Left renal pelvis (tissue), 4 donors: ENCODE measurements around the gene PCBP3. TPM values are rescaled to one million over a fixed set of nuclear protein-coding genes. Genes with fewer than 3 reads are reported as not detected.

Experiments used
- DNase-seq, 4 donors: peaks; one replicate each; pipeline ENCODE4 v3.0.0-alpha.2; 2013; ENCODE audit warnings: low read depth in 4 of 4, low spot score in 3 of 4
- polyA plus RNA-seq, 4 donors: library from polyadenylated mRNA; unstranded; fragments of 120-200 nt; gene quantifications; one replicate each; pipeline ENCODE4 v1.2.1, GENCODE V29; 2013; ENCODE audit not compliant: insufficient read length in 4 of 4

The PCBP3 gene
- polyA plus RNA-seq, 4 donors, result 1.3 to 2.2 (median 1.8) TPM

DNA sequence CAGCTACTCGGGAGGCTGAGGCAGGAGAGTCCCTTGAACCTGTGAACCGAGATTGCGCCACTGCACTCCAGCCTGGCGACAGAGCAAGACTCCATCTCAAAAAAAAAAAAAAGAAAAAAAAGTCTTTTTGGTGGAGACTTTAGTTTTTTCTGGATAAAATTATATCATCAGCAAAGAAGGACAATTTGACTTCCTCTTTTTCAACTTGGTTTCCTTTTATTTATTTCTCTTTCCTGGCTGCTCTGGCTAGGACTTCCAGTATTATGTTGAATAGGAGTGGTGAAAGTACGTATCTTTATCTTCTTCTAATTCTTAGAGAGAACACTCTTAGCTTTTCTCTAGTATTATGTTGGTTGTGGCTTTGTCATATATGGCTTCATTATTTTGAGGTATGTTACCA lies 130.8 kb downstream of the PCBP3 start:
- DNase-seq, result no peak

DNA sequence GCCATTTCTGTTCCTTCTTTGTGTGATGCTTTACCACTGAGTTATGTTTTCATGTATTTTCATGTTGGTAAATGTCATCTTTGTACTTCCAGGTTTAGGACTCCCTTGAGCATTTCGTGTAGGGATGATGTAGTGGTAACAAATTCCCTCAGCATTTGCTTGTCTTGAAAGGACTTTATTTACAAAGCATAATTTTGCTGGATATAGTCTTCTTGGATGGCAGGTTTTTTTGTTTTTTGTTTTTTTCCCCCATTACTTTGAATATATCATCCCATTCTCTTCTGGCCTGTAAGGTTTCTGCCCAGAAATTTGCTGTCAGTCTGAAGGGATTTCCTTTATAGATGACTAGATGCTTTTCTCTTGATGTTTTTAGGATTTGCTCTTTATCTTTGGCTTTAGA lies 133.4 kb downstream of the PCBP3 start:
- DNase-seq, result no peak

DNA sequence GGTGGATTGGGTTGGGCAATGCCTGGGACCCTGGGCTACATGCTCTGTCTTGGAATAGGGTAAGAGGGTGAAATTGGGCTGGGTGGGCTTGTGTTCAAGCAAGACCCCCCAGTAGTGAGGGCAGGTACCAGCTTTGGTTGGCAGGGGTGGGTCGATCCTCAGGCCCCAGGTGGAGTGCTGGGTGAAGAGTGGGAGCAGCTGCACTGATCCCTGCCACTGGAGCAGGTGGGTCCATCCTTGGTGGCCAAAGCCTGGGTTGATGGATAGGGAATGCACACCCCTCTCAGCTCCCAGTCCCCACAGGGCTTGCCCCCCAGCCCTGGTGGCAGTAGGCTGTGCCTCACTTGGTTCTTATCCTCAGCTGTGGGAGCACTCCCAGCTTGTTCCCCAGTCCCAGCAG lies 135.2 kb downstream of the PCBP3 start:
- no peak for DNase-seq

DNA sequence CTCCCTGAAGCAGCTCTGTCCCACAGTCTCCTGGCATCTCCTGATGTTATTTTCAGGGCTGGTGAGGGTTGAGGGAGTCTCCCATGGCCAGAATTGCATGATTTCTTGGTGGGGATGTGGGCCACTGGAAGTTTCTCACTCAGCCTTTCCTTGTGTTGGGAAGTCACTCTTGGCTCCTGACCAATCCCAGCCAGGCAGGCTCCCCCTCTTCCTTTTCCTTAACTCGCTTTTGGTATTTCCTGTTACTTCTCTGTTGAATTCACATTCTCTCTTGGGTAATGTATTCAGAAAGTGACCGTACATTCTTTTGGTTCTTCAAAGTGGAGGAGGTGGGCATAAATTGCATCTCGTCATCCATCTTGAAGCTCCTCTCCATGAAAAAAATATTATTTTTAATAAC lies 135.7 kb downstream of the PCBP3 start:
- DNase-seq, result no peak

DNA sequence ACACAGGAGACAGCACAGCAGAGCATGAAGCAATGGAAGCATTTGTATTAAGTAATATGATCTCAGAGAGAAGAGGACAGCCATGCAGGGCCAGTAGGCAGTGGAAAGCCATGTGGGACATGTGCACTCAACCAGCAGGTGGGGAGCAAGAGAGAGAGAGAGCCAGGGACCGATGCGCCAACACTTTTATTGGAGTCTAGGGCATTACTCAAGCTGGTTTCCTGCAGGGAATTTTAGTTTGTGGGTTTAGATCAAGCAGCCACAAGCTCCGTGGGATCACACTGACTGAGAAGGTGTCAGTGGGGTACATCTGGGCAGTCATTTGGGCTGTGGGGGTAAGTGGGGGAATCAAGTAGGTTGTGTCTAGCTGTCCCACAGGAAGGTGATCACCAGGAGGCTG lies 137.1 kb downstream of the PCBP3 start:
- no peak for DNase-seq

DNA sequence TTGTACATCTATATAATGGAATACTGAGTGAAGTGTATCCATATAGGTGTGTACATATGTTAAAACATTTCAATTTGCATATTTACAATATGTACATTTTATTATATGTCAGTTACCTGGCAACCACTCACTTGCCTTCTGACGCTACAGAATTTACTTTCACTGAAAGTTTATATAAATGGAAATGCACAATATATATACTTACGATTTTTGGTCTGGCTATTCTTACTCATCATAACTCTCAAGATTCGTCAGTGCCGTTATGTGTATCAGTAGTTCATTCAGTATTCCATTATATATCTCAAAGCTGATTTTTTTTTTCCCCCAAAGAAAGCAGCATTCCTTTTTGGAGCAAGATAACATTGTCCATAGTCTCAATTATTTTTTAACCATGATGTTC lies 138.2 kb downstream of the PCBP3 start:
- DNase-seq, result no peak

DNA sequence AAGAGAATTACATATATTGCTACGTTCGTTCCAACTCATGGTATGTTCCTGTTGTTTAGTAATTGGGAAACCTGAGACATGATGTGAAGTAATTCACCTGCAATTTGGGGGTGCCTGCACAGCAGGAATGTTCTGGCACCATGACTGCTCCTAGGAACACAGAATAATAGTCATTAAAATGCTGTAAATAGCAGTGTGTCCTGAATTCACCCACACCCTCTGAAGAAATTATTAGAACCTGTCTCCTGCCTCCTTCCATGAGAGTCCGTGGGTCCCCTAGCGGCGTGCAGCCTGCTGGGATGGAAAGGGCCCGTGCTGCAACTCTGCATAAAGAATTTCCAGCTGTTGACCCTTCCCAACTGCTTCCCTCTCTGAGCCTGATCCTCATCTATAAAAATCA lies 143.1 kb downstream of the PCBP3 start:
- DNase-seq, result no peak

DNA sequence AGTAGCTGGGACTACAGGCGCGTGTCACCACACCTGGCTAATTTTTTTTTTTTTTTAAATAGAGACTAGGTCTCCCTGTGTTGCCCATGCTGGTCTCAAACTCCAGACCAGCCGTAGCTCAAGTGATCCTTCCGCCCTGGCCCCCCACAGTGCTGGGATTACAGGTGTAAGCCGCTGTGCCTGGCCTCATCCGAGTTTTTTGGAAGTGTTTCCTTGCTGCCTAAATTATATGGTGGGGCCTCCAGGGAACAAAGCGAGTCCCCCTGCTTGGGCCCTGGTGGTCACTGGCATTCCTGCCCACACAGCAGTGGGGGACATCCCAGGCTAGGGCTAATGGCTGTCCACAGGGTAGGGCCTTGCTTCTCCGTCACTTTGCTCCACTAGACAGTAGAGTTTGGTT lies 143.8 kb downstream of the PCBP3 start:
- no peak for DNase-seq

DNA sequence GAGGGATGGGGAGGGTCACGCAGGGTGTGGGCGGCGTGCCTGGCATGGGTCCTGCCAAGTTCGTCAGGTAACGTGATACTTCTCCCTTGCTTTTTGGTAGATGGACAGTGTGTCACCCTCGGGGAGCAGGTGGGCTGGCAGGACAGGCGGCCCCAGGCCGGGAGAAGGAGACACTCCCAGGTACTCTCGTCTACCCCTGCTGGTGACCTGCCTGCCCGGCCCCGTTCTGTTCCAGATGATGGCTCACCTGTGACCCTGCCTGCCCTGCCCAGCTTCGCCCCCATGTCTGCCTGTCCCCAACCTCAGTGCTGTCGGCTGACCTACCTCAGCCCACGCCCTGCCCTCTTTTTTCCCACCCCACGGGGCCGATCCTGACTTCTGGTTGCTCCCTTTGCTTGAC lies 144.7 kb downstream of the PCBP3 start:
- no peak for DNase-seq

DNA sequence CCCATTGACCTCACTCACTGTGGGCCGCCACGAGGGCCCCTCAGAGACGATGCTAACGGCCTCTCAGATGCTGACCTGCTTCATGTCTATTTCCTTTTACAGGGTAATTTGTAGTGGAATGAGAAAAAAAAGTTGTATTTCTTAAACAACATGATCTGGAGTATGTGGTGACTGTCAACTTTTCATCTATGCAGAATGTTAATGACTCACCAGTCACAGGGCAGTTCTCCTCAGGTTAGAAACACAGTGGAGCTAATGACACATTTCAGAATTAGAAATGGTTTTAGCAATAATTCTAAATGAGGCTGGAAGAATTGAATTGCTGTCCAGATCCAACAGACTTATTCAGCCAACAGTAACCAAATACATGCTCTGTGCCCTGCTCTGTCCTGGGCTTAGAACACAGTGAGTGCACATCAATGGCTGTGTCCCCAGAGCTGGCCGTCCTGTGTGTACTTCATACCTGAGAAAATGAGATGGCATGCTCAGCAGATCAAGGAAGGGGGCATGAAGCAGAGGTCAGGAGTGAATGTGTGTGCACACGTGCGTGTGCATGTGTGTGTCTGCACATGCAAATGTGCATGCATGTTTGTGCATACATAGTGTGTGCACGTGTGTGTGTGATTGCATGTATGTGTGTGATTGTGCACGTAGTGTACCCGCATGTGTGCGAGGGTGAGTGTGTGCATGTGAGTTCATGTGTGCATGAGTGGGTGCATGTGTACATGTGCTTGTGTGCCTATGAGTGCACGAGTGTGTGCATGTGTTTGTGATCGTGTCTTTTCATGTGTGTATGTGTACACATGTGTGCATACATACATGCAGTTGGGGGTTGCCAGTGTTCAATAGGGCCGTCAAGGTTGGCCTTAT lies 145.3 kb downstream of the PCBP3 start:
- DNase-seq, result no peak

DNA sequence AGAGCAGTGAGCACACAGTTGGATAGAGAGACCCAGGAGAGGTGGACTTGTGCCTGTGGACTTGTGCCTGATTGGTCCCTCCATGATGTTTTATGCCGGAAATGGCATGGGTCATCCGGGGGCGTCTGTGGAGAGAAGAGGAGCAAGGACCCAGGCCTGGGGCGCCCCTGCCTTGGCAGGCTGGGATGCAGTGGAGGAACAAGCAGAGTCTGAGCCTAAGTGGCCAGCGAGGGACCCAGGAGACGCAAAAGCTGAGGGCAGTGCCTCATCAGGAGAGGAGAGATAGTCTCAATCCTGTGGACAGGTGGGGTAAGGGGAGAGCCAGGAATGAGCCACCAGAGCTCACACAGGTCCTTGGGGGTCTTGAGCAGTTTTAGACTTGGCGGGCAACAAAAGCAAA lies 146.9 kb downstream of the PCBP3 start:
- DNase-seq, result no peak

DNA sequence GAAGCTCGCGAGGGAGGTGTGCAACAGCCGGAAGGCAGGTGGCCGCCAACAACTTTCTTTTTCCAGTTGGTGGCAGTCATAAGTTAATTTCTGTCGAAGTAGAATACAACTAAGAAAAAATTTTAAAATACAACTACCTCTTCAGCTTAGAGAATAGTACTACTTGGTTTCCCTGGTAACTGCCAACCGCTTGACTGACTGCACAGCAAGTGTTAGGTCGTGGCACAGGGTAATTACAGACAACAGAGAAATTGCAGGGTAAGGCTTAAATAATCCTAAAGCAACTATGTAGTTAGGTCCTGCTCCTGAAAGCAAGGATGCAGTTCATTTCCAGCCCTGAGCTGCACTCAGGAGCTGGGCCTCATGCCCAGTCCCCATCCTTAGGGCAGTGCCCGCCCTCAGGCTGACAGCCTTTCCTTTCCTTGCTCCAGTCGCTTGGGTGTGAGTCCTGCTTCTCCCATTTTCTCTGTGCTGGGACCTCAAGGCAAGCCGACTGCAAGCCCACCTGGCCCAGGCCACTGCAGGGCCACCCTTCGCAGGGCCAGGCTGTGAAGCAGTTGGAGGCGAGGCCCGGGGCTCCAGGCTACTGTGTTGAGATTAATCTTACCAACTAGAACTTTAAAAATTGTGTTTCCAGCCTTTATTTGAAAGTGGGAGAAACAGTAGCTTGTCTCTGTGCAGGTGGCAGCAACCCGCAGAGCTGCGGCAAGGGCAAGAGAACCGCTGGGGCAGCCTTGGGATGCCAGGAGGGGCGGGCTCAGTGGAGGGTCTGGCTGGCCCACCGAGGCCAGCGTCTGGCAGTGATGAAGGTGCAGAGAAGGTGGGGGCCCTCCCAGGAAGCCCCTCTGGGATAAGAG lies 148.3 kb downstream of the PCBP3 start:
- DNase-seq, result no peak

DNA sequence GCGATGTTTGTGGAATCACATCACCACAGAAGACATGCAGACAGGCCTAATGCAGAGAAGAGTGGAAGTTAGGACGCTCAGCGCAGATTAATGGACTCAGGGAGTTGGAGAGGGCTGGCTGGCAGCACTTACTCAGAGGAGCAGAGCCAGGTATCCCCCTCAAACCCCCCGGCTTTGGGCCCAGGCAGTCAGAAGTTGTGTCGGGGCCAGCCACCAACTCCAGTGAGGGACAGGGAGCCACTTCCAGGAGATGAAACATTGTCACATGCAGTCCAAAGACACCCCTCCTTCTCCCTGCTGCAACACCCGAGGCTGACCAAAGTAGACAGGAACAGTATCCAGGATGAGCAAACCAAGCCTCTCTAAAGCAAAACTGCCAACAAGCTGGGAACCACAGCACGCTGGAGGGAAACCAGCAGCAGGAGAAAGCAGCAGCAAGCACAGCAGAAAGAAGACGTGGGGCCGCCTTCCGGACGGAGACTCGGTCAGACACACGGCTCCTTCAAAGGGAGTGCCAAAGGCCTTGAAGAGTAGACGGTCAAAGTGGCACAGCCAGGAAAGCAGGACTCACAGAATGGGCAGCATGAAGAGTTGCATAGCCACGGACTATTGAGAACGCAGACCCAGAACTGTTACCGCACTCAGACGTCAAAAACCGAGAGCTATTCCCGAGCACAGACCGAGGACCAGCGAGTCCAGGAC lies 149.3 kb downstream of the PCBP3 start:
- no peak for DNase-seq

DNA sequence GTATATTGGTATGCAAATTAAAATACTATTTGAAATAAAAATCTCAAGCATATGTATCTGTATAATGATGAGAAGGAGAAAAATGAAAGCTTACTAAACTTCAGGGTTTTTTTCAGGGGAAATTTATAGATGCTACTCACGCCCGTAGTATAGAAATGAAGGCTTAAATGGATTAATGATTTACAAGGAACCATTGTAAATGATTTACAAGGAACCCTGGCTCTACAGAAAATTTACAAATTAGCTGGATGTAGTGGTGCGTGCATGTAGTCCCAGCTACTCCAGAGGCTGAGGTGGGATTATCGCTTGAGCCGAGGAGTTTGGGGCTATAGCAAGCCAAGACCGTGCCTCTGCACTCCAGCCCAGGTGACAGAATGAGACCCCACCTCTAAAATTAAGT lies 150.5 kb downstream of the PCBP3 start:
- DNase-seq, result peak; percentile 31 to 62 (median 52)

DNA sequence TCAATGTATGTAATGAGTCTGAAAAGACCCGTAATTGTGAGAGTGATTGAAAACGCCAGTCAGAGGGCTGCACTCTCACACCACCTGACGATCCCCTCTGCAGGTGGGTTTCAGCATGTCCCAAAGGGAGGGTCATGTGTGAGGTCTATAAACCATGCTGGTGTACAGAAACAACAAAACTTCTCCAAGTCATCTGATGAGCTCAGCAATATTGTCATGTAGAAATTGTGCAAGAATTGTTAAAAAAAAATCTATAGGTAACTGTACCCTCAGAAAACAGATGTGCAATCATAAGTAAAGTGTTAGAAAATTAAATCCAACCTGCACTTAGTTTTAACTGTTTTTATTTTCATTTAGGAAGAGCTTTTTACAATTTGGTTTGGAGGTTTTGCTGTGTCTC lies 152.5 kb downstream of the PCBP3 start:
- no peak for DNase-seq

DNA sequence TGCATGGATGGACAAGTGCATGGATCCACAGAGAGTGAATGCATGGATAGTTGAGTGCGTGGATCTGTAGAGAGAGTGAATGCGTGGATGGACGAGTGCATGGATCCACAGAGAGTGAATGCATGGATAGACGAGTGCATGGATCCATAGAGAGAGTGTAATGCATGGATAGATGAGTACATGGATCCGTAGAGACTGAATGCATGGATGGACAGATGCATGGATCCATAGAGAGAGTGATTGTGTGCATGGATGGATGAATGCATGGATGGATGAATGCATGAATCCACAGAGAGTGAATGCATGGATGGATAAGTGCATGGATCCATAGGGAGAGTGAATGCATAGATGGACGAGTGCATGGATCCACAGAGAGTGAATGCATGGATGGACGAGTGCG lies 153.8 kb downstream of the PCBP3 start:
- no peak for DNase-seq

DNA sequence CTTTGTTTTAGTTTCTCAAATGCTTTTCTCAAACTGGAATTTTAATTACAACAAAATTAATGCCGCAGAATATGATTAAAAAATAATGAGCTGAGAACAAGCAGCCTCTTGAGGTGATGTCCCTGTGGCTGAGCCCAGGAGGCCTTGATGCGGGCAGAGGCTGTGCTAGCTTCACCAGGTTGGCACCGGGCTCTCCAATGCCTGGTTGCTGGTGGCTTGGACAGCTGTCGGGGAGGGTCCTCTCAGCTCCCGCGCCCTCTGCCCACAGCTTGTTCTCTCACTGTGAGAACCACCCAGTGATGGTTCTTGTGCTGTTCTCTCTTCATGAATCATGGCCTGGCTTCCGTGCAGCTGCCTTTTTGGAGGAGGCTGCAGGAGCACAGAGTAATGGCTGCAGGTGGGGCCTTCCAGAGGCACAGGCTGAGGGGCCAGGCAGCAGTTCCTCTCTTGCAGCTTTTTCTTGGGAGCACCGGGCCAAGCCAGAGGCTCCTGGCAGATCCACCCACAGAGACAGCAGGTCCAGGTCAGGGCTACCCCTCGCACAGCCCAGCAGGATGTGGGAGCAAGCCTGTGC lies 156.3 kb downstream of the PCBP3 start:
- no peak for DNase-seq

DNA sequence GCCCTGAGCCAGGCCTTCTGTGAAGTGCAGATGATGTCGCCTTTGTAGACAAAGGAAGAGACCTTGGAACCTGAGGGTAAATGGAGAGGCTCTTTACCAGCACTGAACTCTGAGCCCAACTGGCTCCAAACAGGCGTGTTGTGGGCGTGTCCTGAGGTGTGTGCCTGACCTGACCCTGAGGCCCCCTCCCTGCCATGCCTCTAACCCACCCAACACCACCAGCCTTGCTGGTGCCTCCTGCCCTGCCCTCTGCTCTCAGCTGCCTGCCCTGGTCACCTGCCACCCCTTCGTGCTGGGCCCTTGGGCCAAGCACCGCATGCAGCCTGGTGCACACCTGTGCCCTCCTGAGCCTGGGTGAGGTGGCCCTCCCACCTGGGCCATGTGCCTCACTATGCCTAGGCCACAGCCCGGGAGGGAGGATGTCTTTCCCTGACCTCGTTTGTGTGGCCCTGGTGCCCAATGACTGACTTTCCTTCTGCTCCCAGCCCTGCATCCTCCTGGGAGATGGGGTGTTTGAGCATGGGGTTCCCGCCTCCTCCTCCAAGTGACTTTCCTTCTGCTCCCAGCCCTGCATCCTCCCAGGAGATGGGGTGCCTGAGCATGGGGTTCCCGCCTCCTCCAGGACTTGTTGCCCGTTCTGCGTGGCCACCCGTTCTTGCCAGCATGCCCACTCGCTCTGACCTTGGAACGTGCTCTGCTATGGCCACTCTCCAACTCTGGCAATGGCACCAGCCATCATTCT lies 157.0 kb downstream of the PCBP3 start:
- DNase-seq, result no peak

DNA sequence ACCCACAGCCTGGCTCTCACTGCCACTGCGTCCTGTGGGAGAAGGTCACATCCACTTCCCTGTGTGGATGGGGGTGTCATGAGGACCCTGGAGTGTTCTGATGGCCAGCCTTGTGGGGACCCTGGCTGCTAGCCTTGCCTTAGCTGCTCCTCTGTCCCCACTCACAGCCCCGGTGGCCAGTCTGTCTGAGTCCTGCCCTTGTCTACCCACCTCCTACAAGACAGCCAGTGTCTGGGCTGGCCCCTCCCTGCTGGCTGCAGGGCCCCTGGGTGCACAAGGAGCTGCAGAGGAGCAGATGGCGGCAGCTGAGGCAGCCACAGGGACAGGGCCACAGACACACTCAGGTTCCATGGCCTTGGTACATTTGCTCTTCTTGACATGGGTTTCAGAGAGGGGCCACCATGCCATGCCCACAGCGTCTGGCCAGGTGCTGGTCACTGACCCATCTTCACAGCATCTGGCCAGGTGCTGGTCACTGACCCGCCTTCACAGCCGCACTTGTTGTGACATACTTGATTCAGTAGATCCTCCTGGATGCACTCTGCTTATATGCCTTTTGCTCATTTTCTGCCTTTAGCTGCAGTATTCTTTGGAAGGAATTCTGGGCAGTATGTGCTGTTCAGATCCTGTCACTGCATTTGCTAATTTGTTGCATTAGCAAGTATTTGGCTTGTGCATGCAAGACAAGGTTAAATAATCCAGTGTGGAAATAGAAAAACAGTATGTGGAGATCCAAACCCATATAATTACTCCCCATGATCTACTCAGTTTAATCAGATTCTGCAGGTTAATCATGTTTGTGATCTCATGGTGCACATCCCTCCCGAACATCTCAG lies 157.8 kb downstream of the PCBP3 start:
- DNase-seq, result no peak
